Small intestine (tissue), 7 donors: ENCODE measurements around the gene GTF2IRD1. TPM values are rescaled to one million over a fixed set of nuclear protein-coding genes. Genes with fewer than 3 reads are reported as not detected.
"Not testable (repeated sequence)": the region's sequence is repeated elsewhere in the genome, so short reads cannot be mapped to it uniquely, and the experiment has no call there.

Source experiments
- DNase-seq, 2 donors: peaks; one replicate each; pipeline versions ENCODE4 v3.0.0 to v3.0.0-alpha.2; 2013
- FAIRE-seq: peaks from 2 replicates; lab custom pipeline; 2012; peaks lifted over from hg19 to GRCh38; lab: Jason Lieb, UNC
- H3K27ac ChIP-seq, 3 donors: one replicate each; pipeline ENCODE4 v1.5.1; 2013; ENCODE audit warnings: low read length in 2 of 3, mild to moderate bottlenecking in 2 of 3, control low read depth in 1 of 3, inconsistent platforms in 1 of 3, low read depth in 1 of 3, moderate library complexity in 1 of 3
- H3K27me3 ChIP-seq, 3 donors: one replicate each; pipeline ENCODE4 v1.6.1; 2013; ENCODE audit warnings: low read length in 3 of 3, inconsistent platforms in 1 of 3; ENCODE audit not compliant: control insufficient read depth in 3 of 3, insufficient read depth in 3 of 3
- H3K36me3 ChIP-seq, 3 donors: one replicate each; pipeline ENCODE4 v1.6.1; 2013; ENCODE audit warnings: low read length in 3 of 3, inconsistent platforms in 1 of 3, low read depth in 1 of 3, mild to moderate bottlenecking in 1 of 3, moderate library complexity in 1 of 3; ENCODE audit not compliant: control insufficient read depth in 3 of 3, insufficient read depth in 2 of 3
- H3K4me1 ChIP-seq, 3 donors: one replicate each; pipeline ENCODE4 v1.6.1; 2013; ENCODE audit warnings: low read length in 2 of 3, inconsistent platforms in 1 of 3, low read depth in 1 of 3, mild to moderate bottlenecking in 1 of 3, moderate library complexity in 1 of 3; ENCODE audit not compliant: control insufficient read depth in 3 of 3, insufficient read depth in 2 of 3
- H3K4me3 ChIP-seq, 3 donors: one replicate each; pipeline ENCODE4 v1.5.1; 2013; ENCODE audit warnings: low read length in 3 of 3, control low read depth in 1 of 3, inconsistent platforms in 1 of 3, low read depth in 1 of 3, mild to moderate bottlenecking in 1 of 3, moderate library complexity in 1 of 3
- H3K9me3 ChIP-seq, 2 donors: one replicate each; pipeline ENCODE4 v1.6.1; 2013; ENCODE audit warnings: low read depth in 1 of 2, low read length in 1 of 2; ENCODE audit not compliant: control insufficient read depth in 2 of 2, insufficient read depth in 1 of 2
- WGBS, 3 donors: extraction: QIAGEN DNeasy Blood & Tissue Kit; methylation state at CpG; one replicate each; pipeline ENCODE4 v1.1.7; 2013; 5-methylcytosine and 5-hydroxymethylcytosine counted together
- polyA plus RNA-seq, 4 donors: library from polyadenylated mRNA; stranded (reverse) in 3 of 4; unstranded in 1 of 4; fragments of 200-250 nt in 3 of 4; fragments of 120-200 nt in 1 of 4; gene quantifications; one replicate each; pipeline versions ENCODE4 v1.2.1 to v1.2.3, GENCODE V29; 2013
- donor health status: healthy with polysubstance abuse.
- donor health status: control.
- donor health status: control.
- donor health status: Bipolar disorder and iron deficiency.
- donor health status: healthy.

GTF2IRD1 gene
- polyA plus RNA-seq, 4 donors = 1.6 to 55.2 (median 10.1) TPM

DNA sequence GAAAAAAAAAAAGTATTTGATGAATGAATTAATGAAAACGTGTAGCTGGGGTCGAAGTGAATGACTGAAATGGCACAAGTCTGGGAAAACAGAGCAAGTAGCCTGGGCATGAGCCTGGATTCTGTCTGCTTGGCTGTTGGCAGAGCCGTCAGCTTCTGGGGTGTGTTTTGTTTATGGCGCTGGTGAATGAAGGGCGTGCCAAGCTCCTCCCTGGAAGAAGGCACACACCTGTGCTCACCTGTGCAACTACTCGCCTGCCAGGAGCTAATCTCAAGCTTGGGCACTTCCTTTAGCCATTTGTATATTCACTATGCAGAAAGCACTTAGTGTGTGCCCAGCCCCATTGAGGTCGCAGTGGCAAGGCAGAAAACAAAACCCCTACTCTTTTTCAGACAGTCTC lies 74.1 kb downstream of the GTF2IRD1 start:
- no peak overlapping the region for H3K4me3 ChIP-seq
- peaks cover 0 to 5% (median 0%) of the 10 kb centered on the region in 3 donors for H3K4me1 ChIP-seq
- DNase-seq (peak; percentile 69 to 92), FAIRE-seq (no peak)
- H3K36me3 ChIP-seq = peaks cover 0 to 95% (median 0%) of the 10 kb centered on the region in 3 donors
- WGBS, 3 donors = 12 to 66% (median 46%) methylated on average over 7 of the region's 7 CpGs
- no peaks in the 10 kb centered on the region for H3K27me3 ChIP-seq
- peak overlapping the region; percentile 38 to 79 (median 59) for H3K27ac ChIP-seq
- no peaks in the 10 kb centered on the region for H3K9me3 ChIP-seq

DNA sequence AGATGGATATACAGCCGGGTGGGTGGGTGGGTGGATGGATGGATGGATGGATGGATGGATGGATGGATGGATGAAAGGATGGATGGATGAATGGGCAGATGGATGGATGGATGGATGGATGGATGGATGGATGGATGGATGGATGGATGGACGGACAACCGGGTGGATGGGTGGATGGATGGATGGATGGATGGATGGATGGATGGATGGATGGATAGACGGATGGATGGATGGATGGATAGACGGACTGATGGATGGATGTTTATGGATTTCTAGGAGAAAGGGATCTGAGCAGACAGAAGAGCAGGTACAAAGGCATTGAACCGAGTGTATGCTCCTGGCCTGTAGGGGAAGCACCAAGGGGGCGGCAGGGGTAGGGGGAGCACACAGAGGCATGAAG lies 75.1 kb downstream of the GTF2IRD1 start:
- not testable (repeated sequence) for DNase-seq, H3K9me3 ChIP-seq, H3K4me1 ChIP-seq, FAIRE-seq, H3K27me3 ChIP-seq, H3K4me3 ChIP-seq, H3K27ac ChIP-seq
- WGBS, 3 donors = 92 to 95% (median 94%) methylated on average over 7 of the region's 7 CpGs
- H3K36me3 ChIP-seq = peaks cover 0 to 97% (median 0%) of the 10 kb centered on the region in 3 donors

DNA sequence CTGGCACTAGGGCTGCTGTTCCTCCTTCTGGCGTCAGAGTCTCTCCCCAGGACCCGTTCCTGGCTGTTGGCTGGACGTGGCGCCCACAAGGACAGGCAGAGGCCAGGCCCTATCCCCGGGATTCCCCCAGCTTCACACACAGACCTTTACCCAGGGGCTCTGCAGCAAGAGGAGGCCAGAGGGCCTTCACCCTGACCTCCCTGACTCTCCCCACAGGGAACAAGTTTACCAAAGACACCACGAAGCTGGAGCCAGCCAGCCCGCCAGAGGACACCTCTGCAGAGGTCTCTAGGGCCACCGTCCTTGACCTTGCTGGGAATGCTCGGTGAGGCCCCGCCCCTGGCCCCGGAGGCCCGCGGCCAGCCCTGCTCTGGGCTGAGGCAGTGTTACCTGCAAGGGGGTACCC lies 82.2 kb downstream of the GTF2IRD1 start:
- DNase-seq (no peak), FAIRE-seq (no peak)
- H3K4me3 ChIP-seq = no peak overlapping the region
- no peak overlapping the region for H3K27ac ChIP-seq
- H3K9me3 ChIP-seq = no peaks in the 10 kb centered on the region
- no peaks in the 10 kb centered on the region for H3K4me1 ChIP-seq
- peaks cover 0 to 95% (median 0%) of the 10 kb centered on the region in 3 donors for H3K36me3 ChIP-seq
- WGBS, 3 donors = 81 to 86% (median 86%) methylated on average over 13 of the region's 13 CpGs
- H3K27me3 ChIP-seq = no peaks in the 10 kb centered on the region

DNA sequence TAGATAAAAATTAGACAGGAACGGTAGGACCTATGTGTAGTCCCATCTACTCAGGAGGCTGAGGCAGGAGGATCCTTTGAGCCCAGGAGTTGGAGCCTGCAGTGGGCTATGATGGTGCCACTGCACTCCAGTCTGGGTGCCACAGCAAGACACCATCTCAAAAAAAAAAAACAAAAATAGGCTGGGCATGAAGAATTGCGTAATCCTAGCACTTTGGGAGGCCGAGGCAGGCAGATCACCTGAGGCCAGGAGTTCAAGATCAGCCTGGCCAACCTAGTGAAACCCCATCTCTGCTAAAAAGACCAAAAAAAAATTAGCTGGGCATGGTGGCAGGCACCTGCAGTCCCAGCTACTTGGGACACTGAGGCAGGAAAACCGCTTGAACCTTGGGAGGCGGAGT lies 88.2 kb downstream of the GTF2IRD1 start:
- H3K9me3 ChIP-seq, H3K4me3 ChIP-seq, FAIRE-seq, DNase-seq, H3K27me3 ChIP-seq, H3K27ac ChIP-seq: not testable (repeated sequence)
- 87 to 92% (median 92%) methylated on average over 5 of the region's 5 CpGs for WGBS, 3 donors
- Histone ChIP-seq H3K36me3 (peaks cover 0 to 91% (median 0%) of the 10 kb centered on the region in 3 donors), H3K4me1 (peaks cover 0 to 18% (median 0%) of the 10 kb centered on the region in 3 donors)

DNA sequence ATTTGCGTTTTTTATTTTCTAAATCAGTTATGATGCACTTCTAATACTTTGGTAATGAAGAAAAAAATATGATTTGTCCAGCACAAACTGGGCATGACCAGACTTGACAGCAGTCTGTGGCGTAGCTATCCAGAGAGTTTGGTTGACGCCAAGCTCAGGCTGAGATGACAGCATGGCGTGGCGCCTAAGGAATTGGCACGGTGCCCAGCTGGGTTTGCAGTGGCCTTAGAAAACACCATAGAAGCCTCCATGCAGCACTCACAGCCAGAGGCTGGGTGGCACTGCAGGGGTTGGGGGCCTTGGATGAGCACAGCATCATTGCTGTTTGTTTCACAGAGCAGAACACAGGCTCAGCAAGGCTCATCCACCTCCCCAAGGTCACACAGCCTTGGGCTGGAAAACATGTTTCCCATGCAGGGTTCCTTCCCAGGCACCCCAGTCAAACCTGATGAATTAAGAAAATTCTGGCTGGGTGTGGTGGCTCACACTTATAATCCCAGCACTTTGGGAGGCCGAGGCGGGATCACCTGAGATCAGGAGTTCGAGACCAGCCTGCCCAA lies 88.9 kb downstream of the GTF2IRD1 start:
- Histone ChIP-seq H3K27ac (no peak overlapping the region), H3K36me3 (peaks cover 0 to 93% (median 0%) of the 10 kb centered on the region in 3 donors), H3K27me3 (no peaks in the 10 kb centered on the region), H3K4me3 (no peak overlapping the region), H3K9me3 (peaks cover 0 to 9% of the 10 kb centered on the region in 2 donors), H3K4me1 (peaks cover 0 to 18% (median 0%) of the 10 kb centered on the region in 3 donors)
- no peak for FAIRE-seq
- WGBS, 3 donors = 77 to 83% (median 79%) methylated on average over 9 of the region's 9 CpGs
- DNase-seq = no peak

DNA sequence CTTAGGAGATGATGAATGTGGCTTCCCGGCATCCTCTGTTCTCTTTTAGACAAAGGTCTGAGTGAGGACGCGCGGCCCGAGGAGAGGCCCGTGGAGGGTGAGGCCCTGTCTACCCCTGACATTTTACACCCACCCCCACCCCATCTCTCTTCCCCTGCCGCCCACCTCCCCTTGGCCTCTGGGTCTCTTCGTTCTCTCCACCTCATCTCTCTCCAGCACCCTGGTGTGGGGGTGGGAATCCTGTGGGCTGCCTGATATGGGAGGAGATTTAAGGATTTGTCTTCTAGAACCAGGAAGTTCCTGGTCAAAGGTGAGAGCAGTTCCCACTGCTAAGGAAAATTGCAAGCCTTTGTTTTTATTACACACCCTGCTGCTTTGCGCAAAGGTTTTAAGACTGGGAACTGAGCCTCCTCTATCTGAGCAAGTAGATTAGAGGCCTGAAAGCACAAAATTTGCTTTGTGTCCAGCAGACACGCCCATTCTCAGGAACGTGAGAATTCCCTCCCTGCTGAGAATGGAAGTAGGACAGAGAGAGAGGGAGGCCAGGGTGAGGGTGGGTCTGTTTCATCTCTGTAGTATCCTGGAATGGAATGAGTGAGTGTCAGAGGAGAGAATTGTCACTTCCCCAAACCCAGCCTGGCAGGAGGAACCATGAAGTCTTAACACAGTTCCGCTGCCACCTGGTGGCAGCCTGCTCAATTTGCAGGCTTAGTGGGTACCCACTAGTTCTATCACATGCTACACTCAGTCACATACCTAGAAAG lies 91.2 kb downstream of the GTF2IRD1 start:
- H3K27me3 ChIP-seq = no peaks in the 10 kb centered on the region
- peaks cover 0 to 91% (median 0%) of the 10 kb centered on the region in 3 donors for H3K36me3 ChIP-seq
- peaks cover 0 to 9% of the 10 kb centered on the region in 2 donors for H3K9me3 ChIP-seq
- peak; percentile 76 to 81 for DNase-seq
- WGBS, 3 donors = 27 to 59% (median 34%) methylated on average over 12 of the region's 12 CpGs
- H3K4me1 ChIP-seq = peaks cover 0 to 18% (median 0%) of the 10 kb centered on the region in 3 donors
- no peak for FAIRE-seq
- H3K4me3 ChIP-seq = no peak overlapping the region
- H3K27ac ChIP-seq = peak overlapping the region in 2 of 3 donors; percentile 55 to 71

DNA sequence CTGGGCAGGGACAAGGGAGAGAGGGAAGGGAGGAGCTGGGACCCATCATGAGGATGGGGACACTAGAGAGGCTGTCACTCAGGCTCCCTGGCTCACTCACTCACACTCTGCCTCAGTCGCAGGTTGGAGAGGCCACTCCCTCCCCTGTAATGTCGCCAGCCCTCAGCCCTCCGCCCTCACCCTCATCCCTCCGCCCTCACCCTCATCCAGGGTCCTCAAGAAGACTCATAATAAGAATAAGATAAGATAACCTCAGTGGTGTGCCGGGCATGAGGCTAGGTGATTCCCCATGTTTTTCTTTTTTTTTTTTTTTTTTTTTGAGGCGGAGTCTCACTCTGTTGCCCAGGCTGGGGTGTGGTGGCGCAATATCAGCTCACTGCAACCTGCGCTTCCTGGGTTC lies 92.2 kb downstream of the GTF2IRD1 start:
- Histone ChIP-seq H3K27ac (peak overlapping the region in 2 of 3 donors; percentile 55 to 71), H3K36me3 (peaks cover 0 to 91% (median 0%) of the 10 kb centered on the region in 3 donors), H3K27me3 (no peaks in the 10 kb centered on the region), H3K9me3 (peaks cover 0 to 9% of the 10 kb centered on the region in 2 donors), H3K4me1 (peaks cover 0 to 18% (median 0%) of the 10 kb centered on the region in 3 donors), H3K4me3 (no peak overlapping the region)
- DNase-seq = peak; percentile 32 to 34
- no peak for FAIRE-seq
- 51 to 85% (median 52%) methylated on average over 7 to 8 of the region's 8 CpGs for WGBS, 3 donors

DNA sequence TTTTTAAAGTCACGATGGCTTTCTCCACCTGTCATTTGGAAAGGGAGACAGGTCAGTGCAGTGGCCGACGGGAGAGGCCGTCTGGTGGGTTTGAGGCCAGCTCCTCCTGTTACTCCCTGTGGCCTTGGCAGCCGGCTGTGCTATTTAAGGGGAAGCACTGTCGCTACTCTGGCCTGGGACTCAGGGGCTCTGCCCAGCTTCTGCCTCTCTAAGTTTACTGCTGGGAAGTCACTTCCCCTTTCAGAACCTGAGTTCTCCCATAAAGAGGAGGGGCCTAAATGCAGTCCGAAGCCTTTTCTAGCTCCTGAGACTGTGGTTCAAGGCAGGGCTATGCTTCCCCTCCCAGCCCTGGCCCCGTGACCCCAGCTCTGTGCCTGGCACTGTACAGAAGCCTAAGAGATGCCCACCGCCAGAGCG lies 99.9 kb downstream of the GTF2IRD1 start:
- H3K27ac ChIP-seq, DNase-seq, H3K4me1 ChIP-seq, H3K4me3 ChIP-seq, FAIRE-seq, H3K27me3 ChIP-seq, H3K9me3 ChIP-seq: not testable (repeated sequence)
- H3K36me3 ChIP-seq = peaks cover 2 to 92% (median 2%) of the 10 kb centered on the region in 3 donors
- 75 to 93% (median 80%) methylated on average over 9 of the region's 10 CpGs for WGBS, 3 donors
